ENCODE measurements around the gene C12orf42.

C12orf42 gene

DNA sequence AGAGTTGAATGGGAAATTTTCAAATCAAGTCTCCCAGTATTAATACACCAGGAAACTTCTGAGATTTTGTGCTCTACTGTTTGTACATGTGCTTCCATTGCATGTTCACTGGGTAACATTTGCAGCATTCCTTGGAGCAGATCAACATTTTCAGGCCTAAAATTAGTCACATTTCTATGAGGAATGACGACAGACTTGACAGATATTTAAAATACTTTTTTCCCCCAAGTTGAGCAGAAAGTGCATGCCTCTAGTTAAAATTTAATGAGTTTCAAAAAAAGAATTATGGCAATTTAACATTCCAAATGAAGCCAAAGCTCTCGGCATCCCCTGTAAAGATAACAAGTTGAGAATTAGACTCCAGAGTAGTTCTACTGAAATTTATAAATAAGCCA, 72.3 kb downstream of the C12orf42 start:
- no peak for DNase-seq

DNA sequence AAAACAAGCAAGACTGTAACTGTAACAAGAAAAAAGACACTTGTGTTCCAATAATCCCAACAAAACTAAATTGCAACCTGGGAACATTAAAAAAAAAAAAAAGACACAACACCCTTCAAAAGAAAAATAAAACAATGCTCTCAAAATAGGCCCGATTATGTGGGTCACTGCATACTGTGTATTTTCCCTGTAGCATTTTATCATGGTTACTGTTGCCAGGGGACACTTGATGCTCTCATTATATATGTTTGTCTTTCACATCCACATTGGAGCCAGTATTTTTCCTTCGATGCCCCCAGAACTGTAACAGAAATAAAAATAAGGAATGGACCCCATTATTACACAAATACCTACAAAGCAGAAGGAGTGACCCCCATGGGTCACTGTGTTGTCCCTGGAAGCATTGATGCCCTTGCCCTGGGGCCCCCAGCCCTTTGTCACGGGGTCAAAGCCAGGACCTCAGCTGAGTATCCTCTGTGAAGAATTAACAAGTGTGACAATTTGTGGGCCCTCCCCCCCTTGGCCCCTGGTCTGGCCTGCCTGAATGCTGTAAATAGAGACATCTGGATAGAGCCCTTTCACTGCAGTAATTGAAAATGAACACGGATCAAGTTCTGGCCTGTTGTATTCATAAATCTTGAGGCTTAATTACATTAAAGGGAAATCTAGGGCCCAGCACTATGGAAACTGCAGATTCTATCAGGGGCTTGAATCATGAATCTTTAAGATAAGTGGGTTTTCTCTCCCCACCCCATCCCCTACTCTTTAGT, 72.8 kb downstream of the C12orf42 start:
- DNase-seq: no peak

DNA sequence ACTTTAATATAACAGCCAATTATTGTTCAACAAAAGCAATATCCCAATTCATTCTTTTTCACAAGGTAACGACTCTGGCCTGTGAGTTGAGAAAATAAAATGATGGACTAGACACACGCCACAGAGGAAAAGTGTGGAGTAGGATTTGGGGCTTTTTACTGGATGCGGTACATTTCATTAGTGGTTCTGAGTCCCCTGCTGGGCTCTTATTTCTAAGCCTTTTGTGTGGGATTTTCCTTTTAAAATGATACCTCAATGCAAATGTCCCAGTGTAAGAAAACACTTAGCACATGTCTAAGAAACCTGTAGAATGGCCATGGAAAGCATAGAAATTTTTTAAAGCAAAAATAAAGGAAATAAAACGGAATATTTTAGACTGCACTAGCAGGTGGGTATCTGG, 73.4 kb downstream of the C12orf42 start:
- DNase-seq: no peak

DNA sequence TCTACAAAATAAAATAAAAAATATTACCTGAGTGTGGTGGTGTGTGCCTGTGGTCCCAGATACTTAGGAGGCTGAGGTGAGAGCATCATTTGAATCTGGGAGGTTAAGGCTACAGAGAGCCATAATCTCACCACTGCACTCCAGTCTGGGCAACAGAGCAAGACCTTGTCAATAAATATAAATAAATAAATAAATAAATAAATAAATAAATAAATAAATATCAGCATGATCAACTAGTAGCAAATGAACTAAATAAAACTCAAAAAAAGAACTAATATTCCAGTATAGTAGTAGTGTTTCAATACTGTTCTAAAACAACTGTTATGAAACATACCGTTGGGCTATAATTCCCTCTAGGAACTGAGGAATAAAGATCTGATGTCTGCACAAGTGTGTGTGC, 74.4 kb downstream of the C12orf42 start:
- DNase-seq: no peak

DNA sequence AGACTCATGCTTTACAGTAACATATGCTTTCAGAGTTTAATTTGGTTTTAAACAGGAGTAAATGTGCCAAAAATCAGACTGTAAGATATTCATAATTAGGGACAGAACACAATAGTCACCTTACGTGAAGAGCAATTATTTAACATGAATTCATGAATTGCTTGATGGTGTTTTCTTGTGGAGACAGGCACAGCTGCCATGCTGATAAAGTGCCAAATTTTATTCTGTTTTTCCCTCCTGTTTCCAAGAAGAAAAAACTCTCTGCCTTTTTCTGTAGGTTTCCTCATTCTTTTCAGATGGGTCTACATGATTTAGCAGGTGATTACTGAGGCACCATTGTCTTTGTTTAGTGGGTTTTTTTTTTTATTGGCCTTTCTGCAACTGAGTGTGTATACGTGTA, 80.1 kb downstream of the C12orf42 start:
- DNase-seq: no peak

DNA sequence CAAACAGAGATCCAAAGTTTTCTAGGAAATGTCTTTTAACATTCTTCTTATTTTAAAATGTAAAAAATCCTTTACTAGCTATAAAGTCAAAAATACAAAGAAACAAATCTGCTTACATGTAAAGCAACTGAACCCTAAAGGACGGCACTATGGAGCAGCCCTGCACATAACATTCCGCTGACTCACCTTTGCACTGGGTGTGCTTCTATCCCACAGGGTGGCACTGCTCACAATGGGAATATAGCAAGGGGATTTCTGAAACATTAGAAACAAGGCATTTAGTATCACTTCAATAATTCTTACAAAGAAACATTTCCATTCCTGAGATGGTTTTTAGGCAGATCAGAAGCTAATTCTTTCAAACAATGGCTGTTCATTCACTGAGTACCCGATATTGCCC, 94.3 kb downstream of the C12orf42 start:
- no peak for DNase-seq

DNA sequence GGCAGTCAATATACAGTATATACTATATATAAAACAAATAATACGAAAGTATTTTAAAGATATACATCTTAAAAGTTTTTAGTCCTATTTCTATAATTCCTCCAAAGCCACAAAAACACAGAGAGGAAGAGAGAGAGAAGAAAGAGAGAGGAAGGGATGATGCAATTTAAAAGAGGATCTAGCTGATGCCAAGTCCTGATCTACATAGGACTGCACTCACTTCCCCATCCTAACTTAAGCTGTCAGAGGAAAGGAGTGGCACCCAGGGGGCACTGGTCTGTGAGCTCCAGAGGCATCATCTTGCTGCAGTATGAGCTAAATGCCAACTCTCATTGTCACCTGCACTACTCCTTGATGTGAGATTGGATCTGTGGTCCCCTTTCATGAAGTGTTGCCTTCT, 95.8 kb downstream of the C12orf42 start:
- DNase-seq: no peak

DNA sequence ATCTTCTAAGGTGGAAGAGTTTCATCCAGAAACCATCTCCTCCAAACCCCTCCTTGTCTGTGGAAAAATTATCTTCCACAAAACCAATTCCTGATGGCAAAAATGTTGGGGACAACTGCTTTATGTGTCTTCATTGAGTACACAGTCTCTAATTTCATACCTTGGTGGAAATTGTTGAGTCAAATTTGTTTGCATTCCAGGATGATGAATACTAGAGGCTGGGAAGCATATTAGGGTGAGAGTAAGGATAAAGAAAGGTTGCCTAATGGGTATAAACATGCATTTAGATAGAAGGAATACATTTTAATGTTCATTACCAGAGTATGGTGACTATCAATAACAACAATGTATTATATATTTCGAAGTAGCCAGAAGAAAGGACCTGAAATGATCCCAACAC, 98.2 kb downstream of the C12orf42 start:
- no peak for DNase-seq

DNA sequence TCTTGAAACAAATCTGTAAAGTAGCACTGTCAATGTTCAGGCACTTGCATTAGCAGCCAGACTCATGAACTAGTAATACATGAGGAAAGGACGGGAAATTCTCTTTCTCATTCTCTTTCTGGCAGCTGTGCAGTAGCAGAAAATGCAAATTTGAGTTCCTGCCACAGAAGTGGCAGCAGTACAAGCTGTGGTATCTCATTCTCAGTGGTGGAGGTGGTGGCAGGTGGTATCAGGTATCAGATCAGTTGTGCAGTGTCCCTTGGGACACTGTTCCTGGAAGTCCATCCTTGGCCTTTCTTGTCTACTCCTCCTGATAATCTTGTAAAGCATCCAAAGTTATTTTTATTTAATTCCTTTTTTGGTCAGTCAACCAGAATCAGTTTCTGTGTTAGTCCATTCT, 103.0 kb downstream of the C12orf42 start:
- DNase-seq: no peak

DNA sequence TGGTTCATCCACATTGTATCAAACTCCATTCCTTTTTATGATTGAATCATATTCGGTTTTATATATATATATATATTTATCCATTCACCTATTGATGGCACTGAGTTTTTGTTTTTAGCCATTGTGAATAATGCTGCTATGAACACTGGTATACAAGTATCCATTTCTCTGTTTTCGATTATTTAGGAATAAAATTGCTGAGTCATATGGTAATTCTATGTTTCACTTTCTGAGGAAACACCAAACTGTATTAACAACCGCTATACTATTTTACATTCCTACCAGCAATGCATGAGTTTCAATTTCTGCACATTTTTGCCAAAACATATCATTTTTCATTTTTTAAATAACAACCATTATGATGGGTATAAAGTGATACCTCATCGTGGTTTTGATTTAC, 104.7 kb downstream of the C12orf42 start:
- no peak for DNase-seq

DNA sequence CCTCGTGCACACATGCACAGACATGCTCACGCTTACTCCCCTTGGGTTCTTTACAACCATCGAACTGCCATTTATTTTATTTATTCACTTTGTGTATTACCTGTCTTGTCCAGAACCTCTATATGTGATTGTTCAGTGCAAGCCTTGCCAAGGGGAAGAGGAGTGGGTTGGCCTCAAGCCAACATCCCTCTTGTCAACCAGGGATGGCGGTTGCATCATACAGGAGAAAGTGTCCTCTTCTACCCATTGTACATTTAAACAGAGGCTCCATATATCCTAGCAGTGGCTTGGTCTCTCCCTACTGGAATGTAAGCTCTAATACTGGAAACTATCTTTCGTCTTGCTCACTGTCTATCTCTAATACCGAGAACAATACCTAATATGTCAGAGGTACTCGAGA, 108.4 kb downstream of the C12orf42 start:
- no peak for DNase-seq

DNA sequence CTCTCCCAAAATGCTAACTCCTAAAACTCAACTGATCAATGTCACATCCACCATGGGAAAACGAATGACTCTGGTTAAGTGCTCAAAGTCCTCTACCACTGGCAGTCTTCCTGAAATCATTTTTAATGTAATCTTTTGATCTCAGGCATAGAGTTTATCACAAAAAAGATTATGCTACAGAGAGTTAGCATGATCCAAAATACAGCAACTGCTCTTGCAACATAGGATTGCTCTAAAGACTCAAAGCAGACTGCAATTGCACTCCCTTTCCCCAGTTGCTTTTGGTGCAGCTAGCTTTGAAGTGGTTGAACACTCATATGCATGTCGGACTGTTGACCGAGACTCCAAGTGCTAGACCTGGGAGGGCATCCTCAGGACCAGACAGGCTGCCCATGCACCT, 109.3 kb downstream of the C12orf42 start:
- no peak for DNase-seq

DNA sequence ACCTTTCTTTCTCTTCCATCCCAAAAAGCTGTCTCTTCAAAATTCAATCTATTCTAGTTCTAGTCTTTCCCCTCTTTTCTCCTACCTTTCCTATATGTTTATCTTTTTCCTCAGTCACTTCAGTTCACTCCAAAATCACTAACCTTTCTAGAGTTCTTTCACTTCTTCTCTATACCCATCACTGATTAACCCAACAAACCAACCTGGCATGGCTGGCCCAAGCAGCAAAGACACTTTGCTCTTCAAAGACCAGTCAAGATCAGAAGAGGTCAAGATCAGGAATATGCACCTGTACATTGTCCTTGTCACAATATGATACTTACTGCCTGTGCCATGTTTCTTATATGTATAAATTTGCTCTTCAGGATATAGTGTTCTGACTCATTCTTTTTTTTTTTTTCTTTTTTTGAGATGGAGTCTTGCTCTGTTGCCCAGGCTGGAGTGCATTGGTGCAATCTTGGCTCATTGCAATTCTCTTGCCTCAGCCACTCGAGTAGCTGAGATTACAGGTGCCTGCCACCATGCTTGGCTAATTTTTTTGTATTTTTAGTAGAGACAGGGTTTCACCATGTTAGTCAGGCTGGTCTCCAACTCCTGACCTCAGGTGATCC, 112.9 kb downstream of the C12orf42 start:
- no peak for DNase-seq

DNA sequence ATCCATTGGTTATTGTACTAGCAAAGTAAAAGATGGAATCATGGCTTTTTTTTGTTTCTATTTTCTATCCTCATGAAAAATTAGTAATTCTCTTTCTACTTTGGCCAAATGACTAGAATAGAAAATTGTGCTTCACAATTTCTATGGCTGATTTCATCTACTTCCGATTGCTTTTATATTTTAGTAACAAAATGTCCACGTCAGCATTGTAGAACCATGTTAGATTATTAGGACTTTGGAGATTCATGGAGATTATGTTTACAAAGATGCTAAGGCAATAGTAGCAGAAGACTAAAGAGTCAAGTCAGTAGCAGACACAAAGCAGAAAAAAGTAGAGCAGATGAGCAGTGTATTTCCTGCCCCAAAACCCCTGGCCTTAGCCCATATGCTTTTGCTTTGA, 113.6 kb downstream of the C12orf42 start:
- no peak for DNase-seq

DNA sequence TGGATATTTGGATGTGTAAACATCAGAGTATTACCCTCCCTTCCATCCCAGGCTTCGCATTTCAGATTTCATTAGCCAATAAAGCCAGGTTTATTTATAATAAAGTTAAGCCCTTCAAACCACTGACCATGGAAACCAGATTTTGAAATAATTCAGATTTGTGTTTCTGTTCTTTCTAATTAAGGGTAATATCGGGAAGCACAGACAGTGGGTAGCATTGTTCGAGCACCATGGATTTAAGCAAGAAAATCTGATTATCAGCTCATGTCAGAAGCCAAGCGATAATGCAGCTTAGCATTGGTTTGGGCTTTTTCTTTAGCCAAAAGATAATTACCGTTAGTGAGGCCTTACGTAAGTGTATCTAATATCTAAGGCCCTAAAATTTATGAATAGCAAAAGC, 116.1 kb downstream of the C12orf42 start:
- no peak for DNase-seq

DNA sequence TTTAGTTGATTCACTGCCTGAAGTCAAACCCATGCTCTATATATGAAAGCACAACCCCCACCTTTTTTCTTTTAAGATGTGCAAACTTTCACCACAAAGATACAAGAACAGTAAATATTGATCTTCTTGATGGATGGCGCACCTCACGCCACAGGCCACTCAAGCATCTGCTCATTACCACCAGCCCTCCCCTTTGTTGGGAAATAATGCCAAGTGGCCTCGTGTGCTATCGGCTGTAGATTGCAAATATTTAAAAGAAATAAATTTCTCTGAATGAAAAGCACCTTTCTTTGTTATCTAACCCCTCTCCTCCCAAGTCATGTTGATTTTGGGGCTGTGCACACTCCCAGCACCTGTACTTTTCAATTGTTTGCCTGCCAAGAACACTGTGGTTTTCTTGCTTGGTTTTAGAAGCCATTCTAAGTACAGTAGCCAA, 122.7 kb downstream of the C12orf42 start:
- DNase-seq: no peak

DNA sequence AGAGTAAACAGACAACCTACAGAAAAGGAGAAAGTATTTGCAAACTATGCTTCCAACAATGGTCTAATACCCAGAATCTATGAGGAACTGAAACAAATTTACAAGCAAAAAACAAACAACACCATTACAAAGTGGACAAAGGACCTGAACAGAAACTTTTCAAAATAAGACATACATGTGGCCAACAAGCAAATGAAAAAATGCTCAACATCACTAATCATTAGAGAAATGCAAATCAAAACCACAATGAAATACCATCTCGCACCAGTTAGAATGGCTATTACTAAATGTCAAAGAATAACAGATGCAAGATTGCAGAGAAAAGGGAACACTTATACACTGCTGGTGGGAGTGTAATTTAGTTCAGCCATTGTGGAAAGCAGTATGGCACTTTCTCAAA, 125.8 kb downstream of the C12orf42 start:
- no peak for DNase-seq

DNA sequence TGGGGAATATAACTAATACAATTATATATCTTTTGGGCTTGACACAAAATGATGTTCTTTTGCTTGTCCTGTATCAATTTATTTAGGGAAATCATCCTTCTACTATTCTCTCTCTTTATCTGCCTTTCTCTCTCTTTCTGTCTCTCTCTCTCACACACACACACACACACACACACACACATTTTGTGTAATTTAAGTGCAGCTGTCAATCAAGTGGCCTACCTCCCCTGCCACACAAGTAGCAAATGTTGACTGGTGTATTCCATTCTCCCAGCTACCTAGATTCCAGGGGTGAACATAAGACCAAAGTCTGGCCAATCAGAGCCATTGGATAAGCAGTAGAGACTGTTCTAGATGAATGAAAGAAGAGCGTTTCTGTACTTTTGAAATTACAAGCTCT, 127.6 kb downstream of the C12orf42 start:
- DNase-seq: no peak

DNA sequence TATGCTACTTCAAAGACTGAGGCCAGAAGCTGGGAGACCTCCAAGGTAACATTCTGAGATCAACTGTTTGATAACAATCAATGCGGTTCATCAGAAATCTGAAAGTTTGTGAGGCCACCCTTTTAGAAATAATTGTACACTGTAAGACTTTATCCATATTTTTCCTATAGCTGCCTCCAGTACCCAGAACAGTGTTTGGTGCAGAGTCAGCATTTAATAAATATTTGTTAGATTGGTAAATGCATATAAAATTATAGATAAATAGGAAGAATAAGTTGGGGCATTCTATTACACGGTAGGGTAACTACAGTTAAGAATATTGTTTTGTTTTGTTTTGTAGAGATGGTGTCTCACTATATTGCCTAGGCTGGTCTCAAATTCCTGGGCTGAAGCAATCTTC, 141.4 kb downstream of the C12orf42 start:
- no peak for DNase-seq

DNA sequence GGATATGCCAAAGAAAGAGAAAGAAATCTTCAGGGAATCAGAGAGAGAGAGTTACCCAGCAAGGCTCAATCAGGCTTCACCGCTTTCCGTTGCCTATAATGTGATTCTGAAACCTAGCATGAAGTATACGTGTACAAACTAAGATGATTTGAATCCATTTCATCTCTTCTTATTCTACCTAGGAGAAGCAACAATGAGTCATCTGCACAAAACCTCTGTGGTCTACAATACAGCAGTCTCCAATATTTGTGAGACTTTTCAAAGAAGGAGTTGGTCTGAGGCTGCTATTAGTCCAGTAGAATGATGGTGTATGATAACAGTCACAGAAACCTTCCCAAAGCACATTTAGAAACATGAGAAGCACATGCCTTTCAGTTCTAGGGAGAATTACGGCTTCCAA, 141.9 kb downstream of the C12orf42 start:
- no peak for DNase-seq

DNA sequence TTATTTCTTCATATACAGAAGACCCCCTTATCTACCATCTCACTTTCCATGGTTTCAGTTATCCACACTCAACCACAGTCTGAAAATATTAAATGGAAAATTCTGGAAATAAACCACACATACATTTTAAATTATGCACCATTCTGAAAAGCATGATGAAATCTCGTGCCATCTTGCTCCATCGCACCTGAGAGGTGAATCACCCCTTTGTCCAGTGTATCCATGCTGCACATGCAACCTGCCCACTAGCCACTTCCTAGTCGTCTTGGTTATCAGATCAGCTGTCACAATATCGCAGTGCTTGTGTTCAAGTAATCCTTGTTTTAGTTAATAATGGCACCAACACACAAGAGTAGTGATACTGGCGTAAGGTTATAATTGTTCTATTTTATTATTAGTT, 145.7 kb downstream of the C12orf42 start:
- no peak for DNase-seq

DNA sequence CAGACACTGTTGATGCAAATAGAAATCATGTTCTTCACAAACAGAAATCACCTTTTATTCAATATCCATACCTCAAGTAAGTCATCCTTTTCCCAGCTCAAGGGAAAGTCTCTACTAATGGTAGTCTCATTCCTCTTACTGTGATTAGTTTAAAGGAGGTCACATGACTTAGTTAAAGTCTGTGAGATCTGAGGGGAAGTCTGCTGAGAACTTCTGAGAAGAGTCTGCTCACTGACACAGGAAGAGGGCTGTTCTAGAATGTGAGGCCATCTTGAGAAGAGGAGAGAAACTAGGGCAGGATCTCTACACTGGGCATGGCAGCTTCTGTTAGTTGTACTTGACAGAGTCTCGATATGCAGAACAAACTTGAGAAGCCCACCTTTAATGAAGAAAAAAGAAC, 146.8 kb downstream of the C12orf42 start:
- no peak for DNase-seq

DNA sequence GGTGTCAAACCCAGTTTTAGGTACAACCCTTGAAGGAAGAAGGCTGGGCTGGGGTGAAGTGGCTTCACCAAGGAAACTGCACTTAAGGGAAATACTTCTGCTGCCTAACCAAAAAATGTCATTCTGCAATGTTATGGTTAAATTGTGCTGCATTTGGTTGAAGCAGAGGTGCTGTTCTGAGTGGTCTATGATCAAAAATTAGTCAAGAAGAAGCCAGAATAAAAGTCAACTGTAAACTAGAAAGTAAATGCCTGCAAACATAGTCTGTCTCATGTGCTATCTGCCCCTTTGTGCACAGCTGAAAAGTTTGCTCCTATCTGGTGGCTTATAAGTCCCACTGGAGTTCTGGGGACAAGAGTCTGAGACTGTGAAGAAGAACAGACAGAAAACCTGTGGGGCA, 158.8 kb downstream of the C12orf42 start:
- DNase-seq: no peak

DNA sequence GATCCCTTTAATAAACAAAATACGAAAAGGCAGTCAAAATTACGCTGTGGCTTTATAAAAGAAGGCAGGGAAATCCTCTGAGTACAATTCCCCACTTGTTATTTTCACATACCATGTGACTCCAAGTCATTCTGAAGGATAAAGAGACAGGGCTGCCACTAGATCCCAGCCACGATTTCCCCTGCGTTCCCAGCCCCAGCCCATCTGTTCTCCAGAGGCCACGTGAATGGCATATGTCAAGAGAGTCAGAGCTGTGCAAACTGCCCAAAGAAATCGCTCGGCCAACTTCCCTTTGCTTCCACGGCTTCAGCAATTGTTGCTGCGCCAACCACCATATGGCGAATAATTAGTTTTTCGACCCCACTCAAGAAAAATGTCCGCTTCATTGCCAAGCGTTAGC, 161.3 kb downstream of the C12orf42 start:
- DNase-seq: no peak

DNA sequence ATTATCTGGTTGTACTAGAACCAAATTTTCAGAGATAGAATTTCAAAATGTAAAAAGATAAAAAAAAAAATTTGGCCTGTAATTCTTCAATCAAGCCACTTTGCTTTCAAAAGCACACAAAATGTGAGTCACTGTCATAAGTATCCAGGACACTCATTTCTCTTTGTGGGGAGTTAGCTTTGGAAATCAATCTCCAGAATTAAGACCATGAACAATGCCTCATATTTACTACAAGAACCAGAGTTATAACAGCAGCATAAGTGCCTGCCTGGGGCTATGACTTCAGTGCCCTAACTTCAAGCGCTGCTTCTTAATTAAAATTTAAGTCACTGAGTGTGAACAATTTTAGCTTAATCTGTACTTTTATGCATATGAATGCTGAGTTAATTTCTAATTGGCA, 162.1 kb downstream of the C12orf42 start:
- no peak for DNase-seq

Measured in RPMI8226 (cell line).